GM12878 (cell line): ENCODE results near the gene GOLGA7B. TPM values are rescaled to one million over a fixed set of nuclear protein-coding genes. Genes with fewer than 3 reads are reported as not detected.

ENCODE experiments used
- ATAC-seq: fragments of 200-7000 bp; cut with Tn5 transposase; 3 replicates; pipeline ENCODE4 v1.9.1; 2020; ENCODE audit warnings: mild to moderate bottlenecking, moderate library complexity
- BruUV-seq: library from RNA; stranded (reverse); fragments of 400-500 nt; replicated peaks from 2 replicates; lab custom pipeline; 2021; lab: Mats Ljungman, UMichigan
- CTCF ChIA-PET: fragments of 300-600 bp; sonication (Branson Sonifier 250); formaldehyde crosslinking; extraction: SDS; loops from one replicate; lab custom pipeline; 2021; ENCODE audit warnings: inconsistent platforms; lab: Yijun Ruan, JAX
- POLR2A ChIA-PET: fragments of 350-600 bp; formaldehyde crosslinking; extraction: SDS; loops from one replicate; lab custom pipeline; 2021; ENCODE audit warnings: inconsistent platforms; lab: Charles Lee
- RAD21 ChIA-PET: fragments of 300-600 bp; sonication (Branson Sonifier 250); formaldehyde crosslinking; loops from one replicate; lab custom pipeline; 2023; ENCODE audit warnings: antibody characterized with exemption; ENCODE audit not compliant: unreplicated experiment; lab: Charles Lee
- SMC1A ChIA-PET: fragments of 300-600 bp; sonication (Branson Sonifier 250); formaldehyde crosslinking; loops from one replicate; lab custom pipeline; 2023; ENCODE audit not compliant: unreplicated experiment, uncharacterized antibody; lab: Charles Lee
- DNase-seq: peaks from one replicate; pipeline ENCODE4 v3.0.0-alpha.2; 2011; ENCODE audit warnings: low read depth, low spot score
- FAIRE-seq: peaks from 3 replicates; lab custom pipeline; 2011; peaks lifted over from hg19 to GRCh38; lab: Jason Lieb, UNC
- H2AFZ ChIP-seq: 2 replicates; pipeline ENCODE4 v1.6.0; 2011; ENCODE audit warnings: low read depth, low read length, control low read depth; ENCODE audit not compliant: control insufficient read depth
- H3K27ac ChIP-seq: 2 replicates; pipeline ENCODE4 v1.5.1; 2011; ENCODE audit warnings: control low read depth; ENCODE audit not compliant: control insufficient read depth, insufficient read depth
- H3K27me3 ChIP-seq, 2 experiments: replicated peaks in 1 of 2; 2 replicates each; pipeline versions ENCODE4 v1.6.0 to v1.6.1; 2011; ENCODE audit warnings: low read length in 1 of 2; ENCODE audit not compliant: control insufficient read depth in 2 of 2, insufficient read depth in 2 of 2
- H3K36me3 ChIP-seq, 2 experiments: 2 replicates each; pipeline ENCODE4 v1.5.1; 2011; ENCODE audit warnings: low read length in 1 of 2; ENCODE audit not compliant: control insufficient read depth in 2 of 2, insufficient read depth in 2 of 2
- H3K4me1 ChIP-seq: 2 replicates; pipeline ENCODE4 v1.6.1; 2011; ENCODE audit warnings: mild to moderate bottlenecking, low read length, moderate library complexity, mixed read lengths; ENCODE audit not compliant: control insufficient read depth, insufficient read depth
- H3K4me2 ChIP-seq: 2 replicates; pipeline ENCODE4 v1.6.0; 2011; ENCODE audit warnings: control low read depth; ENCODE audit not compliant: control insufficient read depth, insufficient read depth
- H3K4me3 ChIP-seq: fragments of 200-600 bp; sonication (generic); 2 replicates; pipeline ENCODE4 v1.5.1; 2016
- H3K79me2 ChIP-seq: 2 replicates; pipeline ENCODE4 v1.6.0; 2011; ENCODE audit warnings: low read length; ENCODE audit not compliant: control insufficient read depth, insufficient read depth
- H3K9ac ChIP-seq: 2 replicates; pipeline ENCODE4 v1.8.0; 2011; ENCODE audit warnings: low read length, control low read depth, mixed read lengths; ENCODE audit not compliant: control insufficient read depth, insufficient read depth
- H3K9me3 ChIP-seq: replicated peaks from 3 replicates; pipeline ENCODE4 v1.5.1; 2011; ENCODE audit warnings: mild to moderate bottlenecking, low read length; ENCODE audit not compliant: control insufficient read depth, insufficient read depth
- H4K20me1 ChIP-seq: 2 replicates; pipeline ENCODE4 v1.6.0; 2011; ENCODE audit not compliant: control insufficient read depth, insufficient read depth
- BRCA1 ChIP-seq: IDR thresholded peaks from 2 replicates; pipeline ENCODE4 v1.6.1; 2011; ENCODE audit warnings: low read depth, low read length, improper control_type of control experiment
- CREM ChIP-seq: IDR thresholded peaks from 2 replicates; pipeline ENCODE4 v1.6.1; 2014; ENCODE audit warnings: antibody characterized with exemption, low read depth
- FOS ChIP-seq: IDR thresholded peaks from 3 replicates; pipeline ENCODE4 v1.6.1; 2011; ENCODE audit warnings: borderline replicate concordance; ENCODE audit not compliant: insufficient read length; ENCODE audit errors: extremely low read depth
- HDAC6 ChIP-seq: fragments of 200-600 bp; sonication (generic); IDR thresholded peaks from one replicate; pipeline ENCODE4 v1.8.0; 2017; ENCODE audit warnings: antibody characterized with exemption; ENCODE audit not compliant: unreplicated experiment
- KDM1A ChIP-seq: fragments of 200-600 bp; sonication (generic); IDR thresholded peaks from 2 replicates; pipeline ENCODE4 v1.6.1; 2016; ENCODE audit warnings: borderline replicate concordance
- SIN3A ChIP-seq: IDR thresholded peaks from 2 replicates; pipeline ENCODE4 v1.6.1; 2012; ENCODE audit warnings: low read depth, low read length, improper control_type of control experiment
- SUZ12 ChIP-seq: fragments of 200-600 bp; sonication (generic); IDR thresholded peaks from one replicate; pipeline ENCODE4 v1.6.1; 2018; ENCODE audit warnings: antibody characterized with exemption, mild to moderate bottlenecking; ENCODE audit not compliant: unreplicated experiment
- ZBED1 ChIP-seq: IDR thresholded peaks from 2 replicates; pipeline ENCODE4 v1.6.1; 2016; ENCODE audit warnings: borderline replicate concordance
- WGBS: methylation state at CpG from one replicate; pipeline ENCODE4 v1.1.6; 2016; ENCODE audit warnings: low lambda C conversion rate; ENCODE audit not compliant: insufficient replicate concordance, insufficient coverage; ENCODE audit errors: missing lambda C conversion rate; 5-methylcytosine and 5-hydroxymethylcytosine counted together
- in situ Hi-C: fragments of 300-500 bp; cut with MboI; formaldehyde crosslinking; loops from 9 replicates; pipeline ENCODE4 v1.14.3; 2018; ENCODE audit warnings: mixed read lengths
- intact Hi-C: fragments of 100-400 bp; cut with micrococcal nuclease; formaldehyde crosslinking; loops from one replicate; pipeline ENCODE4 v1.14.2; 2022; ENCODE audit not compliant: unreplicated experiment
- polyA plus RNA-seq, 11 experiments: library from polyadenylated mRNA; depleted of rRNA in 4 of 11; unstranded in 6 of 11; stranded (reverse) in 5 of 11; fragments of >200 nt; fragmentation: Nextera tagmentation in 4 of 11; fragmentation: Illumina TruSeq in 1 of 11; extraction: Ambion mirVana in 4 of 11; extraction: Trizol in 1 of 11; gene quantifications; 1 replicate in 1 of 11; 2 replicates in 10 of 11; pipeline versions ENCODE4 v1.2.1 to v1.2.3, GENCODE V29; 2011 to 2016; ENCODE audit warnings: inconsistent platforms in 2 of 11, missing spikeins in 2 of 11, low read depth in 1 of 11
- total RNA-seq, 4 experiments: library from RNA; depleted of rRNA in 3 of 4; stranded (reverse); fragments of >200 nt in 3 of 4; fragmentation: Illumina TruSeq in 1 of 4; extraction: Trizol in 1 of 4; gene quantifications; 2 replicates each; pipeline versions ENCODE4 v1.2.1 to v1.2.3, GENCODE V29; 2013 to 2021
- TF ChIP-seq, protein P1 (sequence below), 3 experiments: IDR thresholded peaks in 2 of 3; conservative IDR thresholded peaks in 1 of 3; 2 replicates each; pipeline ENCODE4 v1.5.1; 2011; ENCODE audit warnings: low read depth in 3 of 3, low read length in 3 of 3, mild to moderate bottlenecking in 3 of 3, control low read depth in 2 of 3, moderate library complexity in 2 of 3, inconsistent platforms in 1 of 3, mixed read lengths in 1 of 3; ENCODE audit not compliant: control insufficient read depth in 2 of 3, insufficient read depth in 1 of 3; ENCODE audit errors: extremely low read depth in 1 of 3
- TF ChIP-seq, protein P2 (sequence below): fragments of 450-650 bp; IDR thresholded peaks from 2 replicates; pipeline ENCODE4 v1.6.1; 2018; ENCODE audit warnings: mild to moderate bottlenecking, low read depth, moderate library complexity; ENCODE audit not compliant: partially characterized antibody
- TF ChIP-seq, protein P3 (sequence below): fragments of 450-650 bp; IDR thresholded peaks from 2 replicates; pipeline ENCODE4 v1.6.1; 2016; ENCODE audit warnings: mild to moderate bottlenecking, moderate library complexity, borderline replicate concordance
- TF ChIP-seq, protein P4 (sequence below): IDR thresholded peaks from 2 replicates; pipeline ENCODE4 v1.6.1; 2012; ENCODE audit warnings: mild to moderate bottlenecking, low read depth, low read length

The GOLGA7B gene
- total and polyA plus RNA-seq, 10 of the 15 experiments (the other 5 are each of a cell fraction or from before 2014, with no cell fraction given), result 0.01 to 0.02 (median 0.01) TPM; not detected in 7

DNA sequence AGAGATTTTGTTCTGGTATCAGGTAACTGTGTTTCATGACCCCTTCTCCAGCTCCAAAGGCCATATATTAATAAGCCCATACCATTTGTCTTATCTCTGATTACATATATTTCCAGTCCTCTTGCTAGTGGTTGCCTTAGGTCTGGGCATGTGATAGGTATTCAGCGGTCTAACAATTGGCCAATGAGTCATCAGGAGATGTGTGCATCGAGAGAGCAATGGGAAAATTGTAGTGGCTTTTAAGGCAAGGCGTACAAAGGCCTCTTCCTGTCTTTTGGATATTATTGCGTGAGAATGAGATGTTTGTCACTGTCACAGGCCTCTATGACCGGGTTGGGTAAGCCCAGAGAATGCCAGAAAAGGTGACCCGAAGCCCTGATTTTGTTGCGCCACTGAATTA, 39.2 kb upstream of the GOLGA7B start:
- SMC1A ChIA-PET, result no interaction called here
- TF ChIP-seq KDM1A (no peak), ZBED1 (no peak), BRCA1 (no peak), SUZ12 (no peak), HDAC6 (no peak), FOS (no peak), SIN3A (no peak), CREM (no peak)
- TF ChIP-seq, protein P1, sequence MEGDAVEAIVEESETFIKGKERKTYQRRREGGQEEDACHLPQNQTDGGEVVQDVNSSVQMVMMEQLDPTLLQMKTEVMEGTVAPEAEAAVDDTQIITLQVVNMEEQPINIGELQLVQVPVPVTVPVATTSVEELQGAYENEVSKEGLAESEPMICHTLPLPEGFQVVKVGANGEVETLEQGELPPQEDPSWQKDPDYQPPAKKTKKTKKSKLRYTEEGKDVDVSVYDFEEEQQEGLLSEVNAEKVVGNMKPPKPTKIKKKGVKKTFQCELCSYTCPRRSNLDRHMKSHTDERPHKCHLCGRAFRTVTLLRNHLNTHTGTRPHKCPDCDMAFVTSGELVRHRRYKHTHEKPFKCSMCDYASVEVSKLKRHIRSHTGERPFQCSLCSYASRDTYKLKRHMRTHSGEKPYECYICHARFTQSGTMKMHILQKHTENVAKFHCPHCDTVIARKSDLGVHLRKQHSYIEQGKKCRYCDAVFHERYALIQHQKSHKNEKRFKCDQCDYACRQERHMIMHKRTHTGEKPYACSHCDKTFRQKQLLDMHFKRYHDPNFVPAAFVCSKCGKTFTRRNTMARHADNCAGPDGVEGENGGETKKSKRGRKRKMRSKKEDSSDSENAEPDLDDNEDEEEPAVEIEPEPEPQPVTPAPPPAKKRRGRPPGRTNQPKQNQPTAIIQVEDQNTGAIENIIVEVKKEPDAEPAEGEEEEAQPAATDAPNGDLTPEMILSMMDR (IDR thresholded peaks at IDR 0.05 in 2 of 3, conservative IDR thresholded peaks at IDR 0.05 in 1 of 3; ENCODE audit: control insufficient read depth in 2 of 3, extremely low read depth in 1 of 3, insufficient read depth in 1 of 3, low read depth in 3 of 3, low read length in 3 of 3), result no peak
- TF ChIP-seq, protein P2, sequence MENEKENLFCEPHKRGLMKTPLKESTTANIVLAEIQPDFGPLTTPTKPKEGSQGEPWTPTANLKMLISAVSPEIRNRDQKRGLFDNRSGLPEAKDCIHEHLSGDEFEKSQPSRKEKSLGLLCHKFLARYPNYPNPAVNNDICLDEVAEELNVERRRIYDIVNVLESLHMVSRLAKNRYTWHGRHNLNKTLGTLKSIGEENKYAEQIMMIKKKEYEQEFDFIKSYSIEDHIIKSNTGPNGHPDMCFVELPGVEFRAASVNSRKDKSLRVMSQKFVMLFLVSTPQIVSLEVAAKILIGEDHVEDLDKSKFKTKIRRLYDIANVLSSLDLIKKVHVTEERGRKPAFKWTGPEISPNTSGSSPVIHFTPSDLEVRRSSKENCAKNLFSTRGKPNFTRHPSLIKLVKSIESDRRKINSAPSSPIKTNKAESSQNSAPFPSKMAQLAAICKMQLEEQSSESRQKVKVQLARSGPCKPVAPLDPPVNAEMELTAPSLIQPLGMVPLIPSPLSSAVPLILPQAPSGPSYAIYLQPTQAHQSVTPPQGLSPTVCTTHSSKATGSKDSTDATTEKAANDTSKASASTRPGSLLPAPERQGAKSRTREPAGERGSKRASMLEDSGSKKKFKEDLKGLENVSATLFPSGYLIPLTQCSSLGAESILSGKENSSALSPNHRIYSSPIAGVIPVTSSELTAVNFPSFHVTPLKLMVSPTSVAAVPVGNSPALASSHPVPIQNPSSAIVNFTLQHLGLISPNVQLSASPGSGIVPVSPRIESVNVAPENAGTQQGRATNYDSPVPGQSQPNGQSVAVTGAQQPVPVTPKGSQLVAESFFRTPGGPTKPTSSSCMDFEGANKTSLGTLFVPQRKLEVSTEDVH, result no peak
- TF ChIP-seq, protein P3, sequence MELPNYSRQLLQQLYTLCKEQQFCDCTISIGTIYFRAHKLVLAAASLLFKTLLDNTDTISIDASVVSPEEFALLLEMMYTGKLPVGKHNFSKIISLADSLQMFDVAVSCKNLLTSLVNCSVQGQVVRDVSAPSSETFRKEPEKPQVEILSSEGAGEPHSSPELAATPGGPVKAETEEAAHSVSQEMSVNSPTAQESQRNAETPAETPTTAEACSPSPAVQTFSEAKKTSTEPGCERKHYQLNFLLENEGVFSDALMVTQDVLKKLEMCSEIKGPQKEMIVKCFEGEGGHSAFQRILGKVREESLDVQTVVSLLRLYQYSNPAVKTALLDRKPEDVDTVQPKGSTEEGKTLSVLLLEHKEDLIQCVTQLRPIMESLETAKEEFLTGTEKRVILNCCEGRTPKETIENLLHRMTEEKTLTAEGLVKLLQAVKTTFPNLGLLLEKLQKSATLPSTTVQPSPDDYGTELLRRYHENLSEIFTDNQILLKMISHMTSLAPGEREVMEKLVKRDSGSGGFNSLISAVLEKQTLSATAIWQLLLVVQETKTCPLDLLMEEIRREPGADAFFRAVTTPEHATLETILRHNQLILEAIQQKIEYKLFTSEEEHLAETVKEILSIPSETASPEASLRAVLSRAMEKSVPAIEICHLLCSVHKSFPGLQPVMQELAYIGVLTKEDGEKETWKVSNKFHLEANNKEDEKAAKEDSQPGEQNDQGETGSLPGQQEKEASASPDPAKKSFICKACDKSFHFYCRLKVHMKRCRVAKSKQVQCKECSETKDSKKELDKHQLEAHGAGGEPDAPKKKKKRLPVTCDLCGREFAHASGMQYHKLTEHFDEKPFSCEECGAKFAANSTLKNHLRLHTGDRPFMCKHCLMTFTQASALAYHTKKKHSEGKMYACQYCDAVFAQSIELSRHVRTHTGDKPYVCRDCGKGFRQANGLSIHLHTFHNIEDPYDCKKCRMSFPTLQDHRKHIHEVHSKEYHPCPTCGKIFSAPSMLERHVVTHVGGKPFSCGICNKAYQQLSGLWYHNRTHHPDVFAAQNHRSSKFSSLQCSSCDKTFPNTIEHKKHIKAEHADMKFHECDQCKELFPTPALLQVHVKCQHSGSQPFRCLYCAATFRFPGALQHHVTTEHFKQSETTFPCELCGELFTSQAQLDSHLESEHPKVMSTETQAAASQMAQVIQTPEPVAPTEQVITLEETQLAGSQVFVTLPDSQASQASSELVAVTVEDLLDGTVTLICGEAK, result no peak
- TF ChIP-seq, protein P4, sequence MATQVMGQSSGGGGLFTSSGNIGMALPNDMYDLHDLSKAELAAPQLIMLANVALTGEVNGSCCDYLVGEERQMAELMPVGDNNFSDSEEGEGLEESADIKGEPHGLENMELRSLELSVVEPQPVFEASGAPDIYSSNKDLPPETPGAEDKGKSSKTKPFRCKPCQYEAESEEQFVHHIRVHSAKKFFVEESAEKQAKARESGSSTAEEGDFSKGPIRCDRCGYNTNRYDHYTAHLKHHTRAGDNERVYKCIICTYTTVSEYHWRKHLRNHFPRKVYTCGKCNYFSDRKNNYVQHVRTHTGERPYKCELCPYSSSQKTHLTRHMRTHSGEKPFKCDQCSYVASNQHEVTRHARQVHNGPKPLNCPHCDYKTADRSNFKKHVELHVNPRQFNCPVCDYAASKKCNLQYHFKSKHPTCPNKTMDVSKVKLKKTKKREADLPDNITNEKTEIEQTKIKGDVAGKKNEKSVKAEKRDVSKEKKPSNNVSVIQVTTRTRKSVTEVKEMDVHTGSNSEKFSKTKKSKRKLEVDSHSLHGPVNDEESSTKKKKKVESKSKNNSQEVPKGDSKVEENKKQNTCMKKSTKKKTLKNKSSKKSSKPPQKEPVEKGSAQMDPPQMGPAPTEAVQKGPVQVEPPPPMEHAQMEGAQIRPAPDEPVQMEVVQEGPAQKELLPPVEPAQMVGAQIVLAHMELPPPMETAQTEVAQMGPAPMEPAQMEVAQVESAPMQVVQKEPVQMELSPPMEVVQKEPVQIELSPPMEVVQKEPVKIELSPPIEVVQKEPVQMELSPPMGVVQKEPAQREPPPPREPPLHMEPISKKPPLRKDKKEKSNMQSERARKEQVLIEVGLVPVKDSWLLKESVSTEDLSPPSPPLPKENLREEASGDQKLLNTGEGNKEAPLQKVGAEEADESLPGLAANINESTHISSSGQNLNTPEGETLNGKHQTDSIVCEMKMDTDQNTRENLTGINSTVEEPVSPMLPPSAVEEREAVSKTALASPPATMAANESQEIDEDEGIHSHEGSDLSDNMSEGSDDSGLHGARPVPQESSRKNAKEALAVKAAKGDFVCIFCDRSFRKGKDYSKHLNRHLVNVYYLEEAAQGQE, result no peak

More for the DNA sequence above, 39.2 kb upstream of the GOLGA7B start:
- H3K4me2 ChIP-seq, result no peak overlapping the region
- no peaks in the 10 kb centered on the region for H3K36me3 ChIP-seq
- intact Hi-C loops (no loop called here), in situ Hi-C loops (no loop called here)
- ATAC-seq (no peak), DNase-seq (no peak), FAIRE-seq (no peak)
- no TSS peak for BruUV-seq
- 31% methylated on average over 7 of the region's 7 CpGs for WGBS
- RAD21 ChIA-PET, result no interaction called here
- no peak overlapping the region for H3K4me3 ChIP-seq
- no peak overlapping the region for H2AFZ ChIP-seq
- H4K20me1 ChIP-seq, result no peaks in the 10 kb centered on the region
- POLR2A ChIA-PET, result no interaction called here
- H3K79me2 ChIP-seq, result no peaks in the 10 kb centered on the region
- H3K9ac ChIP-seq, result no peak overlapping the region
- no peaks in the 10 kb centered on the region for H3K9me3 ChIP-seq
- no peaks in the 10 kb centered on the region for H3K4me1 ChIP-seq
- no peak overlapping the region for H3K27ac ChIP-seq
- peaks cover 2 to 3% of the 10 kb centered on the region in 2 experiments for H3K27me3 ChIP-seq
- CTCF ChIA-PET, result interaction anchor here (0.7 kb wide), 1 partner anchor 83 kb away, joined by 3 read pairs; no protein-coding TSS in a partner anchor
